NCI-H1048 (cell line): ENCODE results near the gene KRT3.
"Not testable (repeated sequence)": the region's sequence is repeated elsewhere in the genome, so short reads cannot be mapped to it uniquely, and the experiment has no call there.

Experiments used
- DNase-seq: peaks from one replicate; lab custom pipeline; 2025; lab: John Stamatoyannopoulos, UW

KRT3 gene

GRCh38 chr12:52781399-52782082 is 14.4 kb downstream of the KRT3 start:
- no peak for DNase-seq

GRCh38 chr12:52779914-52780313 is 16.0 kb downstream of the KRT3 start:
- no peak for DNase-seq

- no peak for DNase-seq
Measured at GRCh38 chr12:52778833-52779232, 17.1 kb downstream of the KRT3 start.

GRCh38 chr12:52777566-52777965 is 18.4 kb downstream of the KRT3 start:
- no peak for DNase-seq

GRCh38 chr12:52776913-52777395 is 19.0 kb downstream of the KRT3 start, which contains the start of gene KRT76:
TSS of gene KRT76 (minus strand) at chr12:52777345. CDS start at chr12:52777291, 54 bp downstream.
- DNase-seq, result no peak

DNA sequence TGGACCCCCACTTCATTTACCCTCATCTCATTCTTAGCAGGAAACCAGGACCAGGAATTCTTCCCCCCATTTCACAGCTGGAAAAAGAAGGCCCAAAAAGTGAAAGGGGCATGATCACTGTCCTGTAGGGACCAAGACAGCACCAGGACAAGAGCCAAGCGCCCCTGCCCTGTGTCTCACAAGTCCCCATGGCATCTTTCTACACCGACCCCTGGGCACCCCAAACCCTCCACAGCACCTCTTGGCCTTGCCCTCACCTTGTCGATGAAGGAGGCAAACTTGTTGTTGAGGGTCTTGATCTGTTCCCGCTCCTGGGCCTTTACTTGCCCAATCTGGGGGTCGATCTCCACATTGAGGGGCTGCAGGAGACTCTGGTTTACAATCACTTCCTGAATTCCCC is 19.5 kb downstream of the KRT3 start:
- no peak for DNase-seq

- DNase-seq, result no peak
Measured at GRCh38 chr12:52774629-52775250, 21.2 kb downstream of the KRT3 start.

DNA sequence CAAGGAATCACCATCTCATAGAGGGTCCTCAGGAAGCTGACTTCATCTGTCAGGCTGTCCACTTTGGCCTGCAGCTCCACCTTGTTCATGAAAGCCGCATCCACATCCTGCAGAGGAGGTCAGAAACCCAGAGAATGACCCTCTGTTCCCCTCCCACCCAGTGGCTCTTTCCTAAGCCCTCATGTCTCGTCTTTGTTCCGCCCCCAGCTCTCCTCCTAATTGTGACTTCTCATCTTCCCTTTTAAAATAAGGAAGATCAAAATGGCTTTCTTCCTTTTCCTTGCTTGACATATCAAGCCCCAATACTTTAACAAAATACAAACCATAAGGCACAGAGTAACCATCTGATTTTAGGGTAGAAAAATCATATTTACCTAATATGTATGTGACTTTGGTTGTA is 23.1 kb downstream of the KRT3 start:
- no peak for DNase-seq

GRCh38 chr12:52772188-52772587 is 23.7 kb downstream of the KRT3 start:
- DNase-seq, result no peak

DNA sequence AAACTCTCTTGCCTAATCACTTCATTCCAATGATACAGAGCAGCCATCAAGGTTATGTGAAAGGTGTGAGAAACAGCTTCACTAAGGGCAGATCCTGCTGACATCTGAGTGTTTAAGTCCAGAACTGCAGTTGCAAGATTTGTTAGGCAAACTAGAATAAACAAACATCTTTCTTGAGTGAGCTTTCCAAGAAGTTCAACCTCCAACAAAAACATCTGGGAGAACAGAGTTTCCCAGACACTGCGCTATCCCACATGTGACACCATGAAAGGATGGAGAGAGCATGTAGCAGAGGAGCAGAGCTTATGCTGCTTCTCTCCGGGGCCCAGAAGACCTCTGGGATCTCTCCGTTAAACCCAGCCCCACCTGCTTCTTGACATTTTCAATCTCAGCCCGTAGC is 24.4 kb downstream of the KRT3 start:
- DNase-seq, result no peak

- no peak for DNase-seq
Measured at GRCh38 chr12:52771088-52771487, 24.8 kb downstream of the KRT3 start.

DNA sequence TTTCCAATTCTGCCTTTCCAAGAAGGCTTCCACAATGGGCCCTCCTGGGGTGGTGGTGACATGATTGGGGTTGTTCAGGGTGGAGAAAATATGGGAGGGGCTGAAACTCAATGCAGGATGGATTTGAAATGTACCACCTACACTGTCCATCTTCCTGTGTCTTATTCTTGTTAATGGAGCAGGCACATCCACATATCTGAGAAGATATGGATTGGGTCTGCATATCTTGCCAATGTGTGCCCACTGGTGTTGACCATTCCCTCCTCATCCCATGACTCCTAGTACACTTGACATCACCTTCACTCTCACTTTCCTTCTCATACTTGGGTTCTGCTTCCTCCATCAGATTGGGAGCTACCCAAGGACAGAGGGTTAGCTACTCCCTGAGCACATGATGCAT is 26.0 kb downstream of the KRT3 start:
- no peak for DNase-seq

- DNase-seq, result no peak
Measured at GRCh38 chr12:52769354-52769753, 26.6 kb downstream of the KRT3 start.

- DNase-seq, result no peak
Measured at GRCh38 chr12:52768479-52769200, 27.3 kb downstream of the KRT3 start.

- no peak for DNase-seq
Measured at GRCh38 chr12:52767427-52767826, 28.5 kb downstream of the KRT3 start.

DNA sequence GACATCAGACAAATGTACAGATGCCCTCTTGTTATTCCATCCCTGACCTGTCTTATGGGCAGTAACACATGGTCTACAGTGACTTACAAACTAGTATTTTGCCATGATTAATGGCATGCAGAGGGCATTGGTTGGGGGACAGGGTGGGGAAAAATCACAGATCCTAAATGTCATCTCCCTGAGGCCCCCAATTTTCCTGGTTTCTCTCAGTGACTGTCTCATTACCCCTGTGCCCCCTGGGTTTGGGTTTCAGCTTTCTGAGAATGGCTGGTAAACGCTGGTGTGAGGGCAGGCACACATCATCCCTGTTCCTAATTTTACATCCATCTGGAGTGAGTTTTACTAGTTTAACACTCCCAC is 28.9 kb downstream of the KRT3 start:
- no peak for DNase-seq

- DNase-seq, result no peak
Measured at GRCh38 chr12:52766351-52767019, 29.4 kb downstream of the KRT3 start.

GRCh38 chr12:52765702-52766101 is 30.2 kb downstream of the KRT3 start:
- no peak for DNase-seq

- no peak for DNase-seq
Measured at GRCh38 chr12:52763991-52764390, 31.9 kb downstream of the KRT3 start.

DNA sequence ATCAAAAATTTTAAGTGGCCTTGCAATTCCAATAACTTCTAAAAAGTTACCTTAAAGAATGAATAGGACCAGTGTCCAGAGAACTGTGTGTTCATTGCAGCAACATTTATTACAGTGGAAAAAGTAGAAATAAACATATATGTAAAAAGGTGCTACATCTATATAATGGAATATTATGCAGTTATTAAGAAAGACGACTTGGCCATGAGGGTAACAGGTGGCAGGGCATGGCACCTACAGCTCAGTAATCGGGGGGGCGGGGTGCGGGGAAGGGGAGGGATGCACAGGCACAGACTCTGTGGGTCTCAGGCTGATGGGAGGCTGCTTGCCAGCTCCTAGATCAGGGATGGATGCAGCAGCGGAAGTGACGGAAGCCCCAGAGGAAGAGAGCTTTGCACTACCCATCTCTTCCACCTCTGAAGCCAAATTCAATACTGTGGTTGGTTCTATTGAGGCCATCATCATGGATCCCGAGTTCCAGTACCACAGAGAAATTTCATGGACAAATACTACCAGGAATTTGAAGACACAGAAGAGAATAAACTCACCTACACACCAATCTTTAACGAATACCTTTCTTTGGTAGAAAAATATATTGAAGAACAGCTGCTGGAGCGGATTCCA is 32.8 kb downstream of the KRT3 start:
- DNase-seq, result no peak

GRCh38 chr12:52761802-52762201 is 34.1 kb downstream of the KRT3 start:
- DNase-seq, result no peak

DNA sequence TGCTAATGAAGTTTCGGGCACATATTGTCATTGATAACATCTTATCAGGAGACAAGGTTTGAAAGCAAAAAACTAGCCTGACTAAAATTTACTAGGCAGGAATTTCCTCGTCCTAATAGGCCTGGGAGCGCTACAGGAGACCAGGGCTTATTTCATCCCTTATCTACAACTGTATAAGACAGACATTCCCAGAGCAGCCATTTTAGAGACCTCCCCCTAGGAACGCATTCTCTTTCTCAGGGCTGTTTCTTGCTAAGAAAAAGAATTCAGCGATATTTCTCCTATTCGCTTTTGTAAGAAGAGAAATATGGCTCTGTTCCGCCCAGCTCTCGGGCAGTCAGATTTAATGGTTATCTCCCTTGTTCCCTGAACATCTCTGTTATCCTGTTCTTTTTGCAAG is 34.7 kb downstream of the KRT3 start:
- not testable (repeated sequence) for DNase-seq
